B cell (primary cell): ENCODE results near the gene SETBP1. TPM values are rescaled to one million over a fixed set of nuclear protein-coding genes. Genes with fewer than 3 reads are reported as not detected.

ENCODE experiments used
- ATAC-seq: fragments of 200-7000 bp; cut with Tn5 transposase; one replicate; pipeline ENCODE4 v1.10.0; 2021; ENCODE audit warnings: low read depth, mild to moderate bottlenecking, moderate number of reproducible peaks, moderate library complexity
- CTCF ChIA-PET: fragments of 350-600 bp; sonication (Branson Sonifier 250); formaldehyde crosslinking; loops from one replicate; lab custom pipeline; 2021; ENCODE audit warnings: antibody characterized with exemption, inconsistent platforms; lab: Charles Lee
- POLR2A ChIA-PET: fragments of 350-600 bp; sonication (Branson Sonifier 250); formaldehyde crosslinking; loops from one replicate; lab custom pipeline; 2021; ENCODE audit warnings: antibody characterized with exemption; lab: Charles Lee
- DNase-seq: peaks from one replicate; pipeline ENCODE4 v3.0.0; 2013
- H2AFZ ChIP-seq: 2 replicates; pipeline ENCODE4 v1.6.1; 2012; ENCODE audit warnings: mild to moderate bottlenecking, low read depth, low read length; ENCODE audit not compliant: insufficient read depth, poor library complexity, severe bottlenecking
- H3K27ac ChIP-seq, 2 donors: 1 replicate in 1 of 2; 2 replicates in 1 of 2; pipeline ENCODE4 v1.5.1; 2012 to 2013; ENCODE audit warnings: low read length in 2 of 2, mild to moderate bottlenecking in 2 of 2, moderate library complexity in 1 of 2
- H3K27me3 ChIP-seq, 4 experiments: fragments of 200-600 bp in 1 of 4; sonication (generic) in 1 of 4; replicated peaks in 1 of 4; 1 replicate in 2 of 4; 2 replicates in 2 of 4; pipeline versions ENCODE4 v1.6.1 to v1.7.0; 2013 to 2016; ENCODE audit warnings: low read length in 3 of 4, mild to moderate bottlenecking in 2 of 4, mixed read lengths in 1 of 4, moderate library complexity in 1 of 4; ENCODE audit not compliant: insufficient read depth in 4 of 4, control insufficient read depth in 3 of 4; ENCODE audit errors: control extremely low read depth in 1 of 4
- H3K36me3 ChIP-seq, 2 experiments: replicated peaks in 1 of 2; 1 replicate in 1 of 2; 2 replicates in 1 of 2; pipeline versions ENCODE4 v1.6.1 to v1.7.1; 2013; ENCODE audit warnings: low read length in 1 of 2; ENCODE audit not compliant: insufficient read depth in 2 of 2, control insufficient read depth in 1 of 2; ENCODE audit errors: control extremely low read depth in 1 of 2, extremely low read depth in 1 of 2
- H3K4me1 ChIP-seq, 2 donors: fragments of 200-600 bp in 1 of 2; sonication (generic) in 1 of 2; 1 replicate in 1 of 2; 2 replicates in 1 of 2; pipeline versions ENCODE4 v1.5.1 to v1.6.1; 2013 to 2017; ENCODE audit warnings: low read length in 2 of 2; ENCODE audit not compliant: control insufficient read depth in 2 of 2, insufficient read depth in 2 of 2
- H3K4me2 ChIP-seq: replicated peaks from 2 replicates; pipeline ENCODE3; 2012; ENCODE audit warnings: mild to moderate bottlenecking, low read depth, low read length; ENCODE audit not compliant: poor library complexity, severe bottlenecking
- H3K4me3 ChIP-seq, 5 experiments: fragments of 200-600 bp in 1 of 5; sonication (generic) in 1 of 5; 1 replicate in 3 of 5; 2 replicates in 2 of 5; pipeline versions ENCODE4 v1.5.1 to v1.7.0; 2011 to 2016; ENCODE audit warnings: low read length in 4 of 5, mild to moderate bottlenecking in 4 of 5, low read depth in 2 of 5, control low read depth in 1 of 5, moderate library complexity in 1 of 5; ENCODE audit not compliant: insufficient read depth in 1 of 5; ENCODE audit errors: control extremely low read depth in 1 of 5, extremely low read depth in 1 of 5
- H3K79me2 ChIP-seq: fragments of 200-600 bp; sonication (generic); one replicate; pipeline ENCODE4 v1.6.0; 2016; ENCODE audit warnings: low read length; ENCODE audit not compliant: control insufficient read depth, insufficient read depth
- H3K9ac ChIP-seq: fragments of 200-600 bp; sonication (generic); 2 replicates; pipeline ENCODE4 v1.6.1; 2017; ENCODE audit warnings: mild to moderate bottlenecking, low read length, moderate library complexity
- H3K9me3 ChIP-seq, 3 donors: one replicate each; pipeline versions ENCODE4 v1.6.1 to v1.7.1; 2013; ENCODE audit warnings: low read length in 2 of 3; ENCODE audit not compliant: control insufficient read depth in 2 of 3, insufficient read depth in 1 of 3; ENCODE audit errors: control extremely low read depth in 1 of 3
- H4K20me1 ChIP-seq: 2 replicates; pipeline ENCODE4 v1.6.0; 2012; ENCODE audit warnings: mild to moderate bottlenecking, low read length; ENCODE audit not compliant: insufficient read depth, control insufficient read depth, poor library complexity, severe bottlenecking
- H3K27ac Mint-ChIP-seq: one replicate; pipeline ENCODE4 v1.8.0; 2021; ENCODE audit warnings: mixed read lengths
- H3K27me3 Mint-ChIP-seq: one replicate; pipeline ENCODE4 v1.8.0; 2021; ENCODE audit warnings: mixed read lengths
- H3K4me1 Mint-ChIP-seq: one replicate; pipeline ENCODE4 v1.8.0; 2021; ENCODE audit warnings: mixed read lengths
- H3K4me3 Mint-ChIP-seq: one replicate; pipeline ENCODE4 v1.8.0; 2021; ENCODE audit warnings: mixed read lengths
- H3K9me3 Mint-ChIP-seq: one replicate; pipeline ENCODE4 v1.8.0; 2022; ENCODE audit warnings: mixed read lengths; ENCODE audit not compliant: insufficient read depth
- CTCF ChIP-seq: fragments of 200-600 bp; IDR thresholded peaks from one replicate; pipeline ENCODE4 v1.8.0; 2022; ENCODE audit warnings: antibody characterized with exemption, mild to moderate bottlenecking
- EZH2 ChIP-seq: IDR thresholded peaks from 2 replicates; pipeline ENCODE4 v1.6.1; 2012; ENCODE audit warnings: borderline replicate concordance, low read depth, mild to moderate bottlenecking, moderate library complexity, low read length; ENCODE audit not compliant: insufficient read depth, poor library complexity, severe bottlenecking
- WGBS: methylation state at CpG from one replicate; pipeline ENCODE4 v1.1.5; 2013; ENCODE audit warnings: missing lambda C conversion rate; ENCODE audit not compliant: insufficient coverage; 5-methylcytosine and 5-hydroxymethylcytosine counted together
- intact Hi-C: fragments of 100-400 bp; cut with micrococcal nuclease; formaldehyde crosslinking; loops from one replicate; pipeline ENCODE4 v1.10.0; 2022
- polyA plus RNA-seq: library from polyadenylated mRNA; depleted of rRNA; stranded (reverse); fragments of >200 nt; gene quantifications from 2 replicates; pipeline ENCODE4 v1.2.3, GENCODE V29; 2012
- total RNA-seq, 2 donors: library from RNA; stranded (reverse); fragments of 120-200 nt in 1 of 2; gene quantifications; 1 replicate in 1 of 2; 2 replicates in 1 of 2; pipeline versions ENCODE4 v1.2.3 to v1.2.4, GENCODE V29; 2013 to 2022

Gene SETBP1
- total and polyA plus RNA-seq, 2 donors (not counting 1 experiment from before 2014, with no cell fraction given), result 15.1 to 129 TPM

- Mint-ChIP-seq H3K9me3 (peaks cover 2% of the 10 kb centered on the region), H3K4me1 (peaks cover 19% of the 10 kb centered on the region), H3K4me3 (no peak overlapping the region), H3K27me3 (no peaks in the 10 kb centered on the region), H3K27ac (no peak overlapping the region)
- no peak for ATAC-seq
- Histone ChIP-seq H3K79me2 (peaks cover 48% of the 10 kb centered on the region), H3K4me1 (no peaks in the 10 kb centered on the region), H4K20me1 (peaks cover 11% of the 10 kb centered on the region), H3K36me3 (peaks cover 0 to 3% of the 10 kb centered on the region in 2 experiments), H3K9ac (no peak overlapping the region), H2AFZ (no peak overlapping the region), H3K9me3 (peaks cover 0 to 3% (median 0%) of the 10 kb centered on the region in 3 donors), H3K27ac (no peak overlapping the region), H3K4me3 (no peak overlapping the region), H3K27me3 (no peaks in the 10 kb centered on the region), H3K4me2 (no peak overlapping the region)
- no peak for TF ChIP-seq EZH2
- TF ChIP-seq CTCF, result no peak
- WGBS, result 100% methylated on average over 1 of the region's 1 CpG
- intact Hi-C loops, result no loop called here
- ChIA-PET CTCF (no interaction called here), POLR2A (no interaction called here)
- DNase-seq, result no peak
Measured at GRCh38 chr18:45015788-45016128, 335.1 kb downstream of the SETBP1 start.

GRCh38 chr18:45019469-45019868 is 338.8 kb downstream of the SETBP1 start:
- Mint-ChIP-seq H3K27me3 (no peaks in the 10 kb centered on the region), H3K27ac (no peak overlapping the region), H3K9me3 (no peaks in the 10 kb centered on the region), H3K4me3 (no peak overlapping the region), H3K4me1 (peaks cover 36% of the 10 kb centered on the region)
- no peaks in the 10 kb centered on the region for H3K9me3 ChIP-seq
- POLR2A ChIA-PET, result no interaction called here
- ATAC-seq (no peak), DNase-seq (no peak)
- H3K27me3 ChIP-seq, result no peaks in the 10 kb centered on the region
- no peak overlapping the region for H2AFZ ChIP-seq
- H3K4me2 ChIP-seq, result no peak overlapping the region
- intact Hi-C loops, result no loop called here
- H3K9ac ChIP-seq, result no peak overlapping the region
- CTCF ChIA-PET, result interaction anchor here (0.7 kb wide), 1 partner anchor 510 kb away, joined by 3 read pairs; no protein-coding TSS in a partner anchor
- no peak overlapping the region for H3K4me3 ChIP-seq
- H3K79me2 ChIP-seq, result peaks cover 28% of the 10 kb centered on the region
- no peak for TF ChIP-seq EZH2
- no peak for TF ChIP-seq CTCF
- H3K36me3 ChIP-seq, result peaks cover 0 to 3% of the 10 kb centered on the region in 2 experiments
- H4K20me1 ChIP-seq, result peaks cover 11% of the 10 kb centered on the region
- H3K4me1 ChIP-seq, result peaks cover 12 to 14% of the 10 kb centered on the region in 2 donors
- WGBS, result no CpG with 5 or more reads among the region's 1 CpG
- H3K27ac ChIP-seq, result no peak overlapping the region
